ENCODE data around the gene AAMDC.

AAMDC gene

GRCh38 chr11:77820565-77821348 is at the start of gene AAMDC, which contains the start of gene RSF1:
Gene AAMDC (plus strand): TSS chr11:77821144. CDS start chr11:77842497, 21,353 bp downstream.
Gene RSF1 (minus strand): TSS chr11:77820722. CDS start chr11:77820714, 8 bp downstream.
- peak; percentile 97 for DNase-seq

- no peak for DNase-seq
Measured at GRCh38 chr11:77775936-77776335, 45.0 kb upstream of the AAMDC start.

- DNase-seq = no peak
Measured at GRCh38 chr11:77776455-77776854, 44.5 kb upstream of the AAMDC start.

- no peak for DNase-seq
Measured at GRCh38 chr11:77778118-77778517, 42.8 kb upstream of the AAMDC start.

GRCh38 chr11:77778549-77778948 is 42.4 kb upstream of the AAMDC start:
- DNase-seq = no peak

GRCh38 chr11:77779935-77780334 is 41.0 kb upstream of the AAMDC start:
- no peak for DNase-seq

- DNase-seq = no peak
Measured at GRCh38 chr11:77783025-77783424, 37.9 kb upstream of the AAMDC start.

GRCh38 chr11:77784572-77784971 is 36.4 kb upstream of the AAMDC start:
- no peak for DNase-seq

GRCh38 chr11:77789061-77789730 is 31.7 kb upstream of the AAMDC start:
- DNase-seq = no peak

GRCh38 chr11:77789731-77790476 is 31.0 kb upstream of the AAMDC start:
- DNase-seq = no peak

GRCh38 chr11:77791301-77791700 is 29.6 kb upstream of the AAMDC start:
- DNase-seq = no peak

- DNase-seq = no peak
Measured at GRCh38 chr11:77793972-77794371, 27.0 kb upstream of the AAMDC start.

- DNase-seq = peak; percentile 22
Measured at GRCh38 chr11:77799338-77799737, 21.6 kb upstream of the AAMDC start.

- DNase-seq = no peak
Measured at GRCh38 chr11:77800449-77800848, 20.5 kb upstream of the AAMDC start.

- no peak for DNase-seq
Measured at GRCh38 chr11:77801477-77801876, 19.5 kb upstream of the AAMDC start.

GRCh38 chr11:77806415-77806814 is 14.5 kb upstream of the AAMDC start:
- DNase-seq = no peak

GRCh38 chr11:77806993-77807392 is 14.0 kb upstream of the AAMDC start:
- no peak for DNase-seq

- no peak for DNase-seq
Measured at GRCh38 chr11:77813256-77813655, 7.7 kb upstream of the AAMDC start.

GRCh38 chr11:77814848-77815247 is 6.1 kb upstream of the AAMDC start:
- no peak for DNase-seq

- no peak for DNase-seq
Measured at GRCh38 chr11:77815459-77815858, 5.5 kb upstream of the AAMDC start.

GRCh38 chr11:77819411-77819920 is 1.5 kb upstream of the AAMDC start:
- DNase-seq = peak; percentile 77

GRCh38 chr11:77819921-77820564 is 901 bp upstream of the AAMDC start:
- no peak for DNase-seq

GRCh38 chr11:77821349-77821851 is 456 bp downstream of the AAMDC start:
- no peak for DNase-seq
